A673 (cell line): Measurements from ENCODE around the gene DMKN. TPM values are rescaled to one million over a fixed set of nuclear protein-coding genes. Genes with fewer than 3 reads are reported as not detected.
A peak's percentile ranks its signal among the peaks of the same experiment; 100 is the strongest.

Source experiments
- BruUV-seq: library from RNA; stranded (reverse); fragments of 400-500 nt; replicated peaks from 2 replicates; lab custom pipeline; 2021; lab: Mats Ljungman, UMichigan
- CTCF ChIA-PET: fragments of 300-600 bp; sonication (Branson Sonifier 250); formaldehyde crosslinking; loops from one replicate; lab custom pipeline; 2022; ENCODE audit warnings: antibody characterized with exemption; lab: Charles Lee
- POLR2A ChIA-PET: fragments of 300-600 bp; sonication (Branson Sonifier 250); formaldehyde crosslinking; loops from one replicate; lab custom pipeline; 2022; ENCODE audit warnings: antibody characterized with exemption; ENCODE audit not compliant: low non-redundant PET; lab: Charles Lee
- DNase-seq: peaks from one replicate; pipeline ENCODE4 v3.0.0-alpha.2; 2015; ENCODE audit warnings: low spot score
- H3K27ac ChIP-seq: fragments of 200-600 bp; sonication (generic); 2 replicates; pipeline ENCODE4 v1.5.1; 2016; ENCODE audit warnings: mixed run types, low read depth, mild to moderate bottlenecking, mixed read lengths, antibody characterized with exemption, low read length; ENCODE audit not compliant: poor library complexity, severe bottlenecking
- H3K27me3 ChIP-seq: fragments of 200-600 bp; sonication (generic); replicated peaks from 2 replicates; pipeline ENCODE4 v1.6.1; 2017; ENCODE audit warnings: mixed run types, low read depth, mild to moderate bottlenecking, mixed read lengths, antibody characterized with exemption, low read length; ENCODE audit not compliant: insufficient read depth, poor library complexity
- H3K36me3 ChIP-seq: fragments of 200-600 bp; sonication (generic); 2 replicates; pipeline ENCODE4 v1.6.1; 2016; ENCODE audit warnings: mixed run types, mild to moderate bottlenecking, mixed read lengths, antibody characterized with exemption, low read length; ENCODE audit not compliant: insufficient read depth, poor library complexity, severe bottlenecking
- H3K4me1 ChIP-seq: fragments of 200-600 bp; sonication (generic); 2 replicates; pipeline ENCODE4 v1.6.1; 2017; ENCODE audit warnings: mixed run types, mild to moderate bottlenecking, mixed read lengths, antibody characterized with exemption, low read length; ENCODE audit not compliant: insufficient read depth, poor library complexity, severe bottlenecking
- H3K4me3 ChIP-seq: fragments of 200-600 bp; sonication (generic); 2 replicates; pipeline ENCODE4 v1.5.1; 2016; ENCODE audit warnings: low read depth, mixed run types, mild to moderate bottlenecking, mixed read lengths, low read length; ENCODE audit not compliant: poor library complexity, severe bottlenecking
- H3K9me3 ChIP-seq: fragments of 200-600 bp; sonication (generic); 2 replicates; pipeline ENCODE4 v1.6.1; 2016; ENCODE audit warnings: mixed run types, low read depth, mild to moderate bottlenecking, mixed read lengths, antibody characterized with exemption, low read length; ENCODE audit not compliant: poor library complexity, severe bottlenecking
- CTCF ChIP-seq: fragments of 300-800, 200-600 bp; sonication (generic); conservative IDR thresholded peaks from 2 replicates; pipeline ENCODE4 v1.5.1; 2017; ENCODE audit warnings: low read depth, mild to moderate bottlenecking, antibody characterized with exemption, low read length, moderate library complexity, mixed read lengths
- EZH2 ChIP-seq: fragments of 200-600 bp; sonication (generic); IDR thresholded peaks from 2 replicates; pipeline ENCODE4 v1.6.1; 2017; ENCODE audit warnings: borderline replicate concordance, low read depth, mild to moderate bottlenecking, mixed read lengths, antibody characterized with exemption, low read length; ENCODE audit not compliant: poor library complexity, severe bottlenecking
- intact Hi-C: fragments of 100-400 bp; cut with micrococcal nuclease; formaldehyde crosslinking; loops from one replicate; pipeline ENCODE4 v1.10.0; 2022; ENCODE audit not compliant: unreplicated experiment
- total RNA-seq: library from RNA; stranded (reverse); gene quantifications from 2 replicates; pipeline ENCODE4 v1.2.3, GENCODE V29; 2021

Gene DMKN
- total RNA-seq, 1 experiment from 2014 or later, result not detected

GRCh38 chr19:35449359-35450043 lies 63.9 kb downstream of the DMKN start:
- Histone ChIP-seq H3K27me3 (peaks cover 26% of the 10 kb centered on the region), H3K36me3 (no peaks in the 10 kb centered on the region), H3K27ac (no peak overlapping the region), H3K4me3 (no peak overlapping the region), H3K9me3 (no peaks in the 10 kb centered on the region), H3K4me1 (no peaks in the 10 kb centered on the region)
- POLR2A ChIA-PET, result no interaction called here
- BruUV-seq, result no TSS peak
- intact Hi-C loops, result no loop called here
- TF ChIP-seq CTCF (no peak), EZH2 (no peak)
- DNase-seq, result peak; percentile 42
- CTCF ChIA-PET, result no interaction called here

- no peak for DNase-seq
- Histone ChIP-seq H3K4me3 (no peak within 1 kb of the TSS), H3K27ac (no peak within 1 kb of the TSS), H3K9me3 (no peaks in the 10 kb centered on the region), H3K36me3 (no peaks in the 10 kb centered on the region), H3K27me3 (peaks cover 26% of the 10 kb centered on the region), H3K4me1 (no peaks in the 10 kb centered on the region)
- POLR2A ChIA-PET, result no interaction called here
- intact Hi-C loops, result no loop called here
- CTCF ChIA-PET, result no interaction called here
- TF ChIP-seq CTCF (no peak), EZH2 (no peak)
- BruUV-seq, result no TSS peak
Observed at GRCh38 chr19:35447606-35448469, 65.6 kb downstream of the DMKN start, which contains the start of gene FFAR2. Gene FFAR2 (plus strand): TSS chr19:35448257. CDS start chr19:35449715, 1,458 bp downstream.

Other genes starting within 250 kb of the DMKN start
- gene USF2, start 244.7 kb downstream of the DMKN start, total RNA-seq, result 82.0 and 90.8 TPM in 2 replicates
- gene HAMP, start 231.1 kb downstream of the DMKN start, total RNA-seq, result 0.28 and 0.37 TPM in 2 replicates
- gene MAG, start 221.5 kb downstream of the DMKN start, total RNA-seq, result not detected in 2 replicates
- not detected in 2 replicates for gene CD22, start 184.5 kb downstream of the DMKN start, total RNA-seq
- not detected in 2 replicates for gene FFAR1, start 165.7 kb downstream of the DMKN start, total RNA-seq
- 0.15 TPM in 1 of 2 replicates, not detected in the other for gene FFAR3, start 155.2 kb downstream of the DMKN start, total RNA-seq
- gene GPR42, start 142.6 kb downstream of the DMKN start, total RNA-seq, result not detected in 2 replicates
- not detected in 2 replicates for gene FFAR2, start 65.4 kb downstream of the DMKN start, total RNA-seq
- not detected in 2 replicates for gene KRTDAP, start 23.2 kb downstream of the DMKN start, total RNA-seq
- not detected in 2 replicates for gene SBSN, start 14.7 kb upstream of the DMKN start, total RNA-seq
- gene GAPDHS, start 19.8 kb upstream of the DMKN start, total RNA-seq, result not detected in 2 replicates
- gene TMEM147, start 32.0 kb upstream of the DMKN start, total RNA-seq, result 105 and 115 TPM in 2 replicates
- gene ATP4A, start 50.0 kb upstream of the DMKN start, total RNA-seq, result not detected in 2 replicates
- gene PMIS2, start 72.5 kb upstream of the DMKN start, total RNA-seq, result not detected in 2 replicates
- gene HAUS5, start 99.1 kb upstream of the DMKN start, total RNA-seq, result 31.1 and 33.5 TPM in 2 replicates
- gene RBM42, start 115.4 kb upstream of the DMKN start, total RNA-seq, result 104 and 106 TPM in 2 replicates
- 0.73 and 1.3 TPM in 2 replicates for gene ETV2, start 128.1 kb upstream of the DMKN start, total RNA-seq
- gene COX6B1, start 134.7 kb upstream of the DMKN start, total RNA-seq, result 456 and 467 TPM in 2 replicates
- not detected in 2 replicates for gene UPK1A, start 152.9 kb upstream of the DMKN start, total RNA-seq
- gene ZBTB32, start 190.9 kb upstream of the DMKN start, total RNA-seq, result not detected in 2 replicates
- 49.1 and 51.0 TPM in 2 replicates for gene KMT2B, start 204.4 kb upstream of the DMKN start, total RNA-seq
- 4.9 and 5.8 TPM in 2 replicates for gene IGFLR1, start 228.8 kb upstream of the DMKN start, total RNA-seq
- gene U2AF1L4, start 231.8 kb upstream of the DMKN start, total RNA-seq, result 20.4 and 21.0 TPM in 2 replicates
- gene PSENEN, start 232.0 kb upstream of the DMKN start, total RNA-seq, result 58.8 and 67.7 TPM in 2 replicates
- 11.3 and 13.2 TPM in 2 replicates for gene LIN37, start 234.9 kb upstream of the DMKN start, total RNA-seq
- gene HSPB6, start 243.4 kb upstream of the DMKN start, total RNA-seq, result 0.50 TPM in 1 of 2 replicates, not detected in the other
- gene PROSER3, start 244.5 kb upstream of the DMKN start, total RNA-seq, result 38.4 and 44.8 TPM in 2 replicates